Bronchial epithelial cell (primary cell): ENCODE results near the gene POLR3GL. TPM values are rescaled to one million over a fixed set of nuclear protein-coding genes. Genes with fewer than 3 reads are reported as not detected.

Source experiments
- DNase-seq: peaks from one replicate; pipeline ENCODE4 v3.0.0-alpha.2; 2010; ENCODE audit warnings: low read depth
- FAIRE-seq: peaks from 2 replicates; lab custom pipeline; 2011; peaks lifted over from hg19 to GRCh38; lab: Jason Lieb, UNC
- H3K27me3 ChIP-seq: 2 replicates; pipeline ENCODE4 v1.5.1; 2011; ENCODE audit warnings: low read length; ENCODE audit not compliant: control insufficient read depth, insufficient read depth
- H3K36me3 ChIP-seq: 2 replicates; pipeline ENCODE4 v1.5.1; 2011; ENCODE audit warnings: low read length; ENCODE audit not compliant: control insufficient read depth, insufficient read depth
- H3K4me3 ChIP-seq: 2 replicates; pipeline ENCODE4 v1.5.1; 2011; ENCODE audit warnings: mild to moderate bottlenecking, low read depth, low read length, control low read depth
- CTCF ChIP-seq: IDR thresholded peaks from 2 replicates; pipeline ENCODE4 v1.5.1; 2011; ENCODE audit warnings: mild to moderate bottlenecking, moderate library complexity, low read length, control low read depth, inconsistent platforms; ENCODE audit not compliant: insufficient read depth, severe bottlenecking
- total RNA-seq: library from RNA; depleted of rRNA; stranded (reverse); fragments of >200 nt; gene quantifications from 2 replicates; pipeline ENCODE4 v1.2.1, GENCODE V29; 2014

Gene POLR3GL
- total RNA-seq, 1 donor from 2014 or later: 4.7 TPM

- Histone ChIP-seq H3K36me3 (no peaks in the 10 kb centered on the region), H3K27me3 (no peaks in the 10 kb centered on the region), H3K4me3 (no peak overlapping the region)
- FAIRE-seq (no peak), DNase-seq (no peak)
- TF ChIP-seq CTCF: no peak
Observed at GRCh38 chr1:146007489-146008133, 43.1 kb downstream of the POLR3GL start.

GRCh38 chr1:146010126-146010738, 45.7 kb downstream of the POLR3GL start:
- Histone ChIP-seq H3K36me3 (no peaks in the 10 kb centered on the region), H3K27me3 (no peaks in the 10 kb centered on the region), H3K4me3 (no peak overlapping the region)
- TF ChIP-seq CTCF: no peak
- no peak for FAIRE-seq
- DNase-seq: no peak

GRCh38 chr1:146012703-146013558, 48.4 kb downstream of the POLR3GL start:
- FAIRE-seq (no peak), DNase-seq (peak; percentile 79)

GRCh38 chr1:146013559-146013922, 49.1 kb downstream of the POLR3GL start:
- no peaks in the 10 kb centered on the region for H3K36me3 ChIP-seq
- no peak for FAIRE-seq

More at GRCh38 chr1:146012703-146013558, 48.4 kb downstream of the POLR3GL start:
- Histone ChIP-seq H3K27me3 (peaks cover under 1% of the 10 kb centered on the region), H3K36me3 (no peaks in the 10 kb centered on the region), H3K4me3 (no peak overlapping the region)
- TF ChIP-seq CTCF: peak; percentile 55

GRCh38 chr1:146016891-146017290, 52.4 kb downstream of the POLR3GL start:
- Histone ChIP-seq H3K36me3 (no peaks in the 10 kb centered on the region), H3K4me3 (no peak overlapping the region), H3K27me3 (peaks cover 22% of the 10 kb centered on the region)
- FAIRE-seq (no peak), DNase-seq (no peak)
- no peak for TF ChIP-seq CTCF

More at GRCh38 chr1:146013559-146013922, 49.1 kb downstream of the POLR3GL start:
- Histone ChIP-seq H3K27me3 (peaks cover 3% of the 10 kb centered on the region), H3K4me3 (no peak overlapping the region)
- TF ChIP-seq CTCF: no peak
- no peak for DNase-seq
